Activated naive CD8-positive, alpha-beta T cell treated with anti-CD3 and anti-CD28 coated beads, Interleukin-2, amount 10 ng/mL, durations not matched to agents 7 days and 5 days (primary cell): Measurements from ENCODE around the gene CST6. TPM values are rescaled to one million over a fixed set of nuclear protein-coding genes. Genes with fewer than 3 reads are reported as not detected.
A peak's percentile ranks its signal among the peaks of the same experiment; 100 is the strongest.

Source experiments
- ATAC-seq: fragments of 150-1000 bp; cut with Tn5 transposase; one replicate; pipeline ENCODE4 v1.10.0; 2021; ENCODE audit warnings: low read depth, moderate library complexity
- POLR2A ChIA-PET: fragments of 350-600 bp; sonication (Branson Sonifier 250); formaldehyde crosslinking; loops from one replicate; lab custom pipeline; 2021; ENCODE audit warnings: antibody characterized with exemption; lab: Charles Lee
- DNase-seq: peaks from one replicate; pipeline ENCODE4 v3.0.0; 2021
- H3K27ac Mint-ChIP-seq: one replicate; pipeline ENCODE4 v1.8.0; 2022; ENCODE audit warnings: mild to moderate bottlenecking, mixed read lengths
- H3K27me3 Mint-ChIP-seq: one replicate; pipeline ENCODE4 v1.8.0; 2022; ENCODE audit warnings: mild to moderate bottlenecking, moderate library complexity, mixed read lengths
- H3K36me3 Mint-ChIP-seq: one replicate; pipeline ENCODE4 v1.8.0; 2021; ENCODE audit warnings: mild to moderate bottlenecking, mixed read lengths
- H3K4me1 Mint-ChIP-seq: one replicate; pipeline ENCODE4 v1.8.0; 2021; ENCODE audit warnings: mixed read lengths
- H3K4me3 Mint-ChIP-seq: one replicate; pipeline ENCODE4 v1.8.0; 2022; ENCODE audit warnings: mild to moderate bottlenecking, moderate library complexity, mixed read lengths
- H3K9me3 Mint-ChIP-seq: one replicate; pipeline ENCODE4 v1.8.0; 2021; ENCODE audit warnings: mixed read lengths
- total RNA-seq, 2 experiments: library from RNA; stranded (reverse); gene quantifications; one replicate each; pipeline ENCODE4 v1.2.3, GENCODE V29; 2021

CST6 gene
- total RNA-seq = not detected

GRCh38 chr11:66011785-66012303 lies at the start of gene CST6:
Gene CST6 (plus strand): TSS chr11:66012008. CDS start chr11:66012045, 37 bp downstream.
- Mint-ChIP-seq H3K9me3 (no peaks in the 10 kb centered on the region), H3K27me3 (peaks cover 26% of the 10 kb centered on the region), H3K36me3 (no peaks in the 10 kb centered on the region), H3K27ac (no peak within 1 kb of the TSS), H3K4me3 (no peak within 1 kb of the TSS), H3K4me1 (peaks cover 4% of the 10 kb centered on the region)
- ATAC-seq = no peak
- DNase-seq = no peak
- POLR2A ChIA-PET = interaction anchor here (1.3 kb wide), 1 partner anchor 9 kb away, joined by 12 read pairs; the partner anchor contains the start of genes BANF1 and EIF1AD

GRCh38 chr11:65962141-65962564 lies 49.7 kb upstream of the CST6 start:
- peaks cover 31% of the 10 kb centered on the region for H3K4me1 Mint-ChIP-seq
- H3K4me3 Mint-ChIP-seq = peak overlapping the region; percentile 94
- DNase-seq (no peak), ATAC-seq (peak; percentile 3)
- no peaks in the 10 kb centered on the region for H3K27me3 Mint-ChIP-seq
- POLR2A ChIA-PET = interaction anchor here (0.6 to 3.3 kb wide), 7 partner anchors 34 to 103 kb away, joined by 3 to 34 read pairs (median 4); partner anchors contain the start of genes BANF1, C11orf68, CCDC85B and FIBP
- peaks cover 13% of the 10 kb centered on the region for H3K36me3 Mint-ChIP-seq
- H3K27ac Mint-ChIP-seq = peak overlapping the region; percentile 64
- no peaks in the 10 kb centered on the region for H3K9me3 Mint-ChIP-seq

- no peaks in the 10 kb centered on the region for H3K27me3 Mint-ChIP-seq
- ATAC-seq (no peak), DNase-seq (no peak)
- no peak overlapping the region for H3K27ac Mint-ChIP-seq
- H3K9me3 Mint-ChIP-seq = no peaks in the 10 kb centered on the region
- POLR2A ChIA-PET = interaction anchor here (1.0 kb wide), 1 partner anchor 77 kb away, joined by 5 read pairs; the partner anchor contains the start of gene FIBP
- H3K36me3 Mint-ChIP-seq = peaks cover 23% of the 10 kb centered on the region
- no peak overlapping the region for H3K4me3 Mint-ChIP-seq
- H3K4me1 Mint-ChIP-seq = peaks cover 26% of the 10 kb centered on the region
Measured at GRCh38 chr11:65964906-65965305, 46.9 kb upstream of the CST6 start.

- peaks cover 21% of the 10 kb centered on the region for H3K4me1 Mint-ChIP-seq
- H3K9me3 Mint-ChIP-seq = no peaks in the 10 kb centered on the region
- POLR2A ChIA-PET = no interaction called here
- H3K27ac Mint-ChIP-seq = no peak overlapping the region
- H3K36me3 Mint-ChIP-seq = peaks cover 29% of the 10 kb centered on the region
- H3K27me3 Mint-ChIP-seq = no peaks in the 10 kb centered on the region
- H3K4me3 Mint-ChIP-seq = no peak overlapping the region
- DNase-seq = no peak
- ATAC-seq = no peak
Measured at GRCh38 chr11:65965986-65966762, 45.6 kb upstream of the CST6 start.

- Mint-ChIP-seq H3K4me3 (no peak overlapping the region), H3K27me3 (no peaks in the 10 kb centered on the region), H3K4me1 (peaks cover 16% of the 10 kb centered on the region), H3K9me3 (no peaks in the 10 kb centered on the region), H3K36me3 (peaks cover 29% of the 10 kb centered on the region), H3K27ac (no peak overlapping the region)
- ATAC-seq = no peak
- POLR2A ChIA-PET = no interaction called here
- DNase-seq = no peak
Measured at GRCh38 chr11:65967329-65967934, 44.4 kb upstream of the CST6 start.

GRCh38 chr11:65968600-65969482 lies 43.0 kb upstream of the CST6 start:
- no peak for DNase-seq
- H3K4me3 Mint-ChIP-seq = no peak overlapping the region
- peak overlapping the region; percentile 17 for H3K27ac Mint-ChIP-seq
- POLR2A ChIA-PET = no interaction called here
- H3K9me3 Mint-ChIP-seq = no peaks in the 10 kb centered on the region
- H3K36me3 Mint-ChIP-seq = peaks cover 37% of the 10 kb centered on the region
- H3K27me3 Mint-ChIP-seq = no peaks in the 10 kb centered on the region
- ATAC-seq = no peak
- H3K4me1 Mint-ChIP-seq = peaks cover 4% of the 10 kb centered on the region

GRCh38 chr11:65972116-65972515 lies 39.7 kb upstream of the CST6 start:
- DNase-seq = no peak
- Mint-ChIP-seq H3K4me3 (no peak overlapping the region), H3K9me3 (no peaks in the 10 kb centered on the region), H3K27me3 (no peaks in the 10 kb centered on the region), H3K4me1 (peaks cover 2% of the 10 kb centered on the region), H3K27ac (no peak overlapping the region), H3K36me3 (peaks cover 31% of the 10 kb centered on the region)
- POLR2A ChIA-PET = interaction anchor here (0.7 kb wide), 1 partner anchor 706 kb away, joined by 4 read pairs; no protein-coding TSS in a partner anchor
- no peak for ATAC-seq

GRCh38 chr11:65973439-65974110 lies 38.2 kb upstream of the CST6 start:
- Mint-ChIP-seq H3K27ac (no peak overlapping the region), H3K27me3 (no peaks in the 10 kb centered on the region), H3K36me3 (peaks cover 25% of the 10 kb centered on the region), H3K4me3 (no peak overlapping the region), H3K4me1 (peaks cover 2% of the 10 kb centered on the region), H3K9me3 (no peaks in the 10 kb centered on the region)
- ATAC-seq (no peak), DNase-seq (no peak)
- POLR2A ChIA-PET = interaction anchor here (1.0 kb wide), 1 partner anchor 80 kb away, joined by 3 read pairs; no protein-coding TSS in a partner anchor

GRCh38 chr11:65975771-65976170 lies 36.0 kb upstream of the CST6 start:
- H3K9me3 Mint-ChIP-seq = no peaks in the 10 kb centered on the region
- no peaks in the 10 kb centered on the region for H3K27me3 Mint-ChIP-seq
- peak overlapping the region; percentile 21 for H3K27ac Mint-ChIP-seq
- POLR2A ChIA-PET = interaction anchor here (0.6 kb wide), 1 partner anchor 35 kb away, joined by 3 read pairs; no protein-coding TSS in a partner anchor
- no peak for DNase-seq
- peaks cover 19% of the 10 kb centered on the region for H3K36me3 Mint-ChIP-seq
- no peak for ATAC-seq
- H3K4me1 Mint-ChIP-seq = no peaks in the 10 kb centered on the region
- H3K4me3 Mint-ChIP-seq = no peak overlapping the region

- no peaks in the 10 kb centered on the region for H3K27me3 Mint-ChIP-seq
- H3K9me3 Mint-ChIP-seq = no peaks in the 10 kb centered on the region
- H3K36me3 Mint-ChIP-seq = peaks cover 19% of the 10 kb centered on the region
- DNase-seq (no peak), ATAC-seq (no peak)
- no peaks in the 10 kb centered on the region for H3K4me1 Mint-ChIP-seq
- H3K27ac Mint-ChIP-seq = no peak overlapping the region
- H3K4me3 Mint-ChIP-seq = no peak overlapping the region
- POLR2A ChIA-PET = no interaction called here
Measured at GRCh38 chr11:65976216-65977176, 35.3 kb upstream of the CST6 start.

- Mint-ChIP-seq H3K36me3 (peaks cover 17% of the 10 kb centered on the region), H3K27ac (no peak overlapping the region), H3K9me3 (no peaks in the 10 kb centered on the region), H3K4me3 (no peak overlapping the region), H3K4me1 (no peaks in the 10 kb centered on the region), H3K27me3 (no peaks in the 10 kb centered on the region)
- POLR2A ChIA-PET = no interaction called here
- ATAC-seq (no peak), DNase-seq (no peak)
Measured at GRCh38 chr11:65977621-65978390, 34.0 kb upstream of the CST6 start.
